ENCODE results near the gene HBE1. TPM values are rescaled to one million over a fixed set of nuclear protein-coding genes. Genes with fewer than 3 reads are reported as not detected.

HBE1 gene
- total and polyA plus RNA-seq, 10 of the 15 experiments (the other 5 are each of a cell fraction or from before 2014, with no cell fraction given), result 0.13 to 2.7 (median 0.62) TPM; not detected in 5

GRCh38 chr11:5258543-5259262 is 11.0 kb downstream of the HBE1 start:
- ChIA-PET SMC1A (ENCODE audit: uncharacterized antibody, unreplicated experiment) (interaction anchor here (1.2 kb wide), 1 partner anchor 9 kb away, joined by 3 read pairs; no protein-coding TSS in a partner anchor), POLR2A (no interaction called here), CTCF (no interaction called here), RAD21 (ENCODE audit: unreplicated experiment) (no interaction called here)
- H3K4me3 ChIP-seq, result no peak overlapping the region
- no TSS peak for BruUV-seq (replicated peaks)
- no peaks in the 10 kb centered on the region for H4K20me1 ChIP-seq (ENCODE audit: control insufficient read depth, insufficient read depth)
- in situ Hi-C loops (cut with MboI), result no loop called here
- H3K4me1 ChIP-seq (ENCODE audit: control insufficient read depth, insufficient read depth, low read length), result no peaks in the 10 kb centered on the region
- no peaks in the 10 kb centered on the region for H3K9me3 ChIP-seq (replicated peaks; ENCODE audit: control insufficient read depth, insufficient read depth, low read length)
- H2AFZ ChIP-seq (ENCODE audit: control insufficient read depth, low read depth, low read length), result no peak overlapping the region
- no peak for TF ChIP-seq ZSCAN29 (IDR thresholded peaks at IDR 0.05)
- TF ChIP-seq SIX5 (IDR thresholded peaks at IDR 0.05; ENCODE audit: low read depth, low read length, severe bottlenecking), result no peak
- no peak for TF ChIP-seq PML (IDR thresholded peaks at IDR 0.05; ENCODE audit: low read length)
- TF ChIP-seq MYB (IDR thresholded peaks at IDR 0.05; ENCODE audit: borderline replicate concordance, low read depth, low read length), result no peak
- no peak for TF ChIP-seq FOXK2 (IDR thresholded peaks at IDR 0.05)
- TF ChIP-seq JUND (IDR thresholded peaks at IDR 0.05; ENCODE audit: low read depth, low read length), result no peak
- TF ChIP-seq MTA2 (IDR thresholded peaks at IDR 0.05; ENCODE audit: low read depth), result no peak
- TF ChIP-seq MLLT1 (IDR thresholded peaks at IDR 0.05), result no peak
- no peak for TF ChIP-seq IRF5 (IDR thresholded peaks at IDR 0.05; ENCODE audit: borderline replicate concordance)
- H3K36me3 ChIP-seq (ENCODE audit: control insufficient read depth in 2 of 2, insufficient read depth in 2 of 2, low read length in 1 of 2), result no peaks in the 10 kb centered on the region
- no peak for DNase-seq (ENCODE audit: low read depth, low spot score)
- no peak for ATAC-seq
- no peak overlapping the region for H3K9ac ChIP-seq (ENCODE audit: control insufficient read depth, insufficient read depth, low read length)
- H3K27ac ChIP-seq (ENCODE audit: control insufficient read depth, insufficient read depth), result no peak overlapping the region
- no peaks in the 10 kb centered on the region for H3K79me2 ChIP-seq (ENCODE audit: control insufficient read depth, insufficient read depth, low read length)
- H3K27me3 ChIP-seq (replicated peaks in 1 of 2; ENCODE audit: control insufficient read depth in 2 of 2, insufficient read depth in 2 of 2, low read length in 1 of 2), result no peaks in the 10 kb centered on the region
- intact Hi-C loops (cut with micrococcal nuclease; ENCODE audit: unreplicated experiment), result no loop called here
- 29% methylated on average over 7 of the region's 7 CpGs for WGBS (ENCODE audit: insufficient coverage, insufficient replicate concordance, low lambda C conversion rate, missing lambda C conversion rate)
- H3K4me2 ChIP-seq (ENCODE audit: control insufficient read depth, insufficient read depth), result no peak overlapping the region
- no peak for FAIRE-seq
